ENCODE measurements around the gene LRRC8D.

The LRRC8D gene

DNA sequence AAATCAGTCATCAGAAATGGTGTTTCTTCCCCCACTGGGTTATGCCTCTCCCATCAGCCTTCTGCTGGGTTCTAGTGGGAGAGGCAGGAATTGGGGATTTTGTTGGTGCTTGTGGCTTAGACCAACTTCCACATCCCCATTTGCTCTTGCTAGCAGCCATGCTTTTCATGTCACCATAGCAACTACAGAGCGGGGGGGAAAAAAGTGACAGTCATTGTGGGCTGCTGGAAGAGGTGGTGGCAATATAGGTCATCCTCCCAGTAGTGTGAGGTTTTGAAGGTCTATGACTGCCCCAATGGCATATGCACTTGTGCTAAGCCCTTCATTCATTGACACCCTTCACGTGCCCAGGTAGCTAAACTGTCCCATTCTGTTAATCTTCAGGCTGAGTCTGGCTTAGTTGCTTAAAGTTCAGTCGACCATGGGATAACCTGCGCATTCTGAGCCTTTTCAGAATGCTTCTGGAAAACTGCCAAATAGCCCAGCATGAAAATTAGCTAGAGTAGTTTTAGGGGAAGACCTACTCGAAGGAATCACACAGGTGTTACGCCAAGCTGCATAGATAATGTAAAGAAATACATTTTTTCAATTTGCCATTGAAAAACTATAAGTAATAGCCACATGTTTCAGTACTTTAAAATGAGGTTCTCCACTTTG lies 120.4 kb downstream of the LRRC8D start:
- no peak for DNase-seq (ENCODE audit: low spot score)

- DNase-seq (ENCODE audit: low spot score), result no peak
Measured at GRCh38 chr1:89942014-89942413, 121.2 kb downstream of the LRRC8D start.

GRCh38 chr1:89942825-89943658 lies 122.2 kb downstream of the LRRC8D start:
- no peak for DNase-seq (ENCODE audit: low spot score)

- DNase-seq (ENCODE audit: low spot score), result no peak
Measured at GRCh38 chr1:89943846-89944781, 123.3 kb downstream of the LRRC8D start.

- no peak for DNase-seq (ENCODE audit: low spot score)
Measured at GRCh38 chr1:89945852-89946476, 125.1 kb downstream of the LRRC8D start.

DNA sequence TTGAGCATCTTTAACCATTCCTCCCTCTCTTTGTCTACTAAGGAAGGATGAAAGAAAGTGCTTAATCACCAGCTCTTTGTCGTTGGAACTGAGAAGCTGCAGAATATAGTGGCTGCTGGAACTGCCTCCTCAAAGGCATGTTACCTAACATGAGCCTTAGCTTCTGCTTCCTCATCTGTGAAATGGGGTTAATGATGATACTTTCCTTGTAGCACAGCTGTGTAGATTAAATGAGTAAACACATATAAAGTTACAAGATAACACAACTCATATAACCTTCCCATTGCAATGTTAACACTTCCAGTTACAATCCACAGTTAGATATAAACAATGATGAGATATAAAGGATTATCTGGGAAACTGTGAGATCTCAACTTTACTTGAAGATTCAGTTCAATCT lies 125.7 kb downstream of the LRRC8D start:
- DNase-seq (ENCODE audit: low spot score), result no peak

DNA sequence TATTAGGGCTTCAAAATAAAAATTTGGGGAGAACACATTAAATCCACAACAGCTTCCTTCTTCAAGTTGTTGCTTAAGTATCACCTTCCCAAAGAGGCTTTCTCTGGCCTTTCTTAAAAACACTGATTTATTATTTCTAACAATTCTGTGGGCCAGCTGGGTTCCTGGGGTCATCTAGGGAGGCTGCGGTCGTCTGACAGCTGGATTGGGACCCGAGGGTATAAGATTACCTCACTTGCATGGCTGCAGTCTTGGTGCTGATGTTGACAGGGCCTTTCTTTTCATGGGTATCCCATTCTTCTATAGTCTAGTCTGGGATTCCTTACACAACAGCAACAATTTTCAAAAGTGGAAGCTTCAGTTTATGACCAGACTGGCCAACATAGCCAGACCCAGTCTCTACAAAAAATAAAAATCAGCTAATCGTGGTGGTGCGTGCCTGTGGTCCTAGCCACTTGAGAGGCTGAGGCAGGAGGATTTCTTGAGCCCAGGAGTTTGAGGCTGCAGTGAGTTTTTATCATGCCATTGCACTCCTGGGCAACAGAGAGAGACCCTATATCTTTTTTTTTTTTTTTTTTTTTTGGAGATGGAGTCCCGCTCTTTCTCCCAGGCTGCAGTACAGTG lies 128.0 kb downstream of the LRRC8D start:
- DNase-seq (ENCODE audit: low spot score), result no peak

- DNase-seq (ENCODE audit: low spot score), result no peak
Measured at GRCh38 chr1:89949991-89950624, 129.3 kb downstream of the LRRC8D start.

- no peak for DNase-seq (ENCODE audit: low spot score)
Measured at GRCh38 chr1:89950703-89951102, 129.9 kb downstream of the LRRC8D start.

GRCh38 chr1:89951766-89952604 lies 131.2 kb downstream of the LRRC8D start:
- DNase-seq (ENCODE audit: low spot score), result no peak

GRCh38 chr1:89952605-89953130 lies 131.8 kb downstream of the LRRC8D start:
- DNase-seq (ENCODE audit: low spot score), result no peak

- DNase-seq (ENCODE audit: low spot score), result no peak
Measured at GRCh38 chr1:89953131-89953626, 132.3 kb downstream of the LRRC8D start.

GRCh38 chr1:89953929-89954328 lies 133.1 kb downstream of the LRRC8D start:
- no peak for DNase-seq (ENCODE audit: low spot score)

DNA sequence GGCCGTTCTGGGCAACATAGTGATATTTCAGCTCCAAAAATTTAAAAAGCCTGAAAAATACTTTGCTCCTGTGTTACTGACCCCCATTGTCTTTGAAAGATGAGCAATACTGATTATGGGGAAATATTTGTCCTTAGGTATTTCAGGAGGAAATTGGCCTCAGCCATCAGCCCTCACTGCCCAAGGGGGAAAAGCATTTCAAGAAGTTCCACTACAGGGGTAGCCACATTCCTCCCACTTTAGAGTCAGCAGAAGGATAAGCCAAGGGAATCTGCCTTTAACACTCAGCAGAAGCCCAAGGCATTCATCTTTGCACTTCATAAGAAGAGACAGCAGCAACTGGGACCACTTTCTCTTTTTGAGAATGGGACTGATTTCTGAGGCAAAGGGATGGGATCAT lies 133.6 kb downstream of the LRRC8D start:
- DNase-seq (ENCODE audit: low spot score), result no peak

GRCh38 chr1:89955311-89956205 lies 134.7 kb downstream of the LRRC8D start:
- DNase-seq (ENCODE audit: low spot score), result no peak

DNA sequence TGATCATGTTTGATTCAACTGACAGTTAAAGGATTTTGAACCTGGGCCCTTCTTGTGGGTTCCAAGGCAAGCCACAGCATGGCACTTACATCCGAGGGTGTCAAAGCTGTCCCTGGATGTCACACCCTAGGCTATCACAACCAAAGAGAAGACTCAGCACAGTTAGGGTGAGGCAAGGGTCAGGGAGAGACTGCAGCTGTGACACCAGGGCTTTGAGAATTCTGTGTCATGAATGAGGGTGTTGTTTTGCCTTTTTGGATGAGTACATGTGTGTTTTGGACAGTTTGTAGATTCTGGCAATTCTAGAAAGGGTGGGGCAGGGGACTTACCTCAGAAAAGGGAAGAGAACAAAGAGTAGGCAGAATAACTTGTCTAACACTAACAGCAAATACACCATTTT lies 136.3 kb downstream of the LRRC8D start:
- peak; percentile 35 for DNase-seq (ENCODE audit: low spot score)

DNA sequence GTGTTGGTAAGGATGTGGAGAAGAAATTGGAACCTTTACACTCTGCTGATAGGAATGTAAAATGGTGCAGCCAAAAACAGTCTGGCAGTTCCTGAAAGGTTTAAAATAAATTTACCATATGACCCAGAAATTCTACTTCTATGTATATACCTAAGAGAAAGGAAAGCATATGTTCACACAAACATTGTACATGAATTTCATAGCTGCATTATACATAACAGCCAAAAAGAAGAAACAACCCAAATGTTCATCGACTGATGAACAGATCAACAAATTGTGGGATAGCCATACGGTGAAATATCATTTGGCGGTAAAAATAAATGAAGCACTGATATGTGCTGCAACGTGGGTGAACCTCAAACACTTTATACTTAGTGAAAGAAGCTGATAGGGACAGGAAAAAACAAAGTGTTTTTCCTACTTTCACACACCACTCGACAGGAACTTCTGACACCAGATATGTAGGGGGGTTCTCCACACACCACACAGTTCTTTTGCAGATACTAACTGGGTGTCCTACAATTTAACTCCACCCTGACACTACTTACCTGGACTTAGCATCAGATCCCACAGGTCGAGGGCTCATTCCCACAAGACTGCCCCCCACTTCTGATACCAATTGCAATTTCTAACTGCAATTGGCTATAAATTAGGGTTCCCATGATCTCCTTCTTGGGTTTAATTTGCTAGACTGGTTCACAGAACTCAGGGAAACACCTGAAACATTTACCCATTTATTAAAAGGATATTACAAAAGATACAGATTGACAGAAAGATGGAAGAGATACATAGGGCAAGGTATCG lies 138.2 kb downstream of the LRRC8D start:
- DNase-seq (ENCODE audit: low spot score), result no peak

DNA sequence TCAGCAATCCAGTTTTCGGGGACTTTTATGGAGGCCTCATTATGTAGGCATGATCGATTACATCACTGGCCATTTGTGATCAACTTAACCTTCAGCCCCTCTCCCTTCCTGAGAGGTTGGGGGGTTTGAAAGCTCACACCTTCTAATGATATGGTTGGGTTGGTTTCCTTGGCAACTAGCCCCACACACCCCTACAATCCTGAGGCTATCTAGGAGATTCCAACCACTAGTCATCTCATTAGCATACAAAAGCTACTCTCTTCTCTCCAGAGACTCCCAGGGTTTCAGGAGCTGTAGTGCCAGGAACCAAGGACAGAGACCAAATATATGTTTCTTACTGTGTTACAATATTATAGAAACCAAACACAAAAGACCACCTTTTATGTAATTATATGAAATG lies 138.9 kb downstream of the LRRC8D start:
- no peak for DNase-seq (ENCODE audit: low spot score)

Data from Ammon's horn (tissue), 1 donor.